ENCODE data around the gene IDS.

IDS gene

DNA sequence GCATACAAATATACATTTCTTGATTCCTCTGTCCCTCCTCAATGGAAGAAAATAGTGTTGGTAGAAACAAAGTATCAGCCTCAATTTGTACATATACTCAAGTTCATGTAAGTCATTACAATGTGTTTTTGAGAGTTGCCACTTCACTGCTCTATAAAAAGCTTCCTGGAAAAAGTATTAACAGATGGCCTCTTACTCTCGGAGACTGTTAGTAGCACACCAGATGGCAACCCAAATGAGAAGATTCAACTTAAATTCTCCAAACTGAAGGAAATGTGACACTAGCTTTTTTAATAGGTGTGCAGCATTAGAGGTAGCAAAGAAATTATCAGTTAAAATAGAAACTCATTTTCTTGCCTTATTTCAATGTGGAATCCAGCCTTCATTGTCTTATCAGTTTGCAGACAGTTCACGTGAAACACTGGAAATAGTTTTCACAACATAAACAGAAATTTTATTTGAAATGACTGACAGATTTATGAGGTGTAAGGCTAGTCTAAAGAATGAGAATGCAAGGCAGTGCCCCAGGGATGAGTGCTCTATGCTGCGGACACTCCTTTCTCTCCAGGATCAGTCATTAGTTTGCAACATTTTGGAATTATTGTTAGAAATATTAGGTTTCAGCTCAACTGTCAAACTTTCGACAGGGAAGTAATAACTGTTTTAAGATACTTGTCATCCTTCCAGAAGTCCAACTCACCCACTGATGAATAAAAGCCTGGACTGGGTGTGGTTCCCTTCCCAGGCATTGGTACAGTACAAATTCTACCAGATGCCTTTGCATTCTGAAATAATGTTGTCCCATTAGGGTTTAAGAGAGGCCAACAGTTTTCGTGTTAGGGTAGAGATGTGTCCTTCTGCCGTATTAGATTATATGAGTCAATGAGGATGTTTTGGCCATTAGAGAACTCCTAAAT is 50.9 kb downstream of the IDS start:
- DNase-seq, result no peak

DNA sequence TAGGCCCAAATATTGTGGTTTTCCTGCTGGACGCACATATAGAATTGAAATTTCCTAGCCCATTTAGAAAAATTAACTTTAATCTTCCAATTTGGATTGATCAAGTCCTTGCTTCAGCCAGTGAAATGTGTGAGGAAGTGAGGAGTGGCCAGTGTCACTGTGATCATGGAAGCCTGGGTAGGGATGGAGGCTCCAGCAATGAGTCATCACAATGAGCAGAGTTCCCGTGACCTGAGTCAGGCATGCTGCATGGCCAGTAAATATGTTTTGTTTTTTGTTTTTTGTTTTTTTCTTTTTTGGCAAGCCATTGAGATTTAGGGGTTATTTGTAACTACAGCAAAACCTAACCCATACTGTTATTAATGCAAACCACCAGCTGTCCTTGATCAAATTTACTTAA is 52.1 kb downstream of the IDS start:
- no peak for DNase-seq

DNA sequence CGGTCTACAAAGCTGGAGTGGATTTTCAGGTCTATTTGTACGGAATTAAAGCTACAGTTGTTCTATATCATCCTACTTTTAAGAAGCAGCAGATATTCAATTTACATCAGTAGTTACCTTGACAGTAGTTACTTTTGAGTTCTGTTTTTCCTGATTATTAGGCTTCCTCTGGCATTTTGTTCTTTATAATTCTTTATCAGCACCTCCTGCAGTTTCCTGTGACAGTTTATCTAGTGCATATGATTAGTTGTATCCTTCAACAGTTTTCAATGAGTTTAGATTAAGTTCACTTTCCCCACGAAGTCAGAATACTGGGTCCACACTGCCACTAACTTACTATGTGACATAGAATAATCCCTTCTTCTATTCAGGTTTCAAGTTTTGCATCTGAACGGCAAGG is 71.7 kb downstream of the IDS start:
- DNase-seq, result no peak

DNA sequence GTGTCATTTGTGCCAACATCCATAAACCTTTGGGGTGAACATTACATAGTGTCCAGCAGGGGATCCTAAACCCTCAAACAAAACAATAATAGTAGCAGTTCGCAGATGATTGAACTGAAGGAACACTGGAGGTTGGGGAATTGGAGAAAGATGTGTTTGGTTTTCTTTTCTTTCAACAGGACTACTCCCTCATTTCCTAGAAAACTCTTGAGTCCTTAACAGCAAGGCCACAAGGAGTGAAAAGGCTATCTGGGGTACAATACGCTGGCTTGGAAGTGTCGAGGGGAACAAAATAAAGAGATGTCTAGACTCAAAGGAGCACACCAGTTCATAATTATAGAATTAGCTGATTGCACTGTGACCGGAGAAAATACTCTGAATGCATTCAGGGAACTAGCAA is 72.1 kb downstream of the IDS start:
- DNase-seq, result no peak

All from Kasumi-1 (cell line).